Panc1 (cell line): ENCODE data around the gene ATP10A. TPM values are rescaled to one million over a fixed set of nuclear protein-coding genes. Genes with fewer than 3 reads are reported as not detected.

Source experiments
- ATAC-seq: fragments of 200-7000 bp; cut with Tn5 transposase; 2 replicates; pipeline ENCODE4 v1.9.1; 2020; ENCODE audit warnings: mild to moderate bottlenecking, moderate library complexity
- BruUV-seq: library from RNA; stranded (reverse); fragments of 400-500 nt; replicated peaks from 2 replicates; lab custom pipeline; 2021; lab: Mats Ljungman, UMichigan
- CTCF ChIA-PET: fragments of 300-600 bp; sonication (Branson Sonifier 250); formaldehyde crosslinking; loops from one replicate; lab custom pipeline; 2022; ENCODE audit warnings: antibody characterized with exemption; lab: Charles Lee
- POLR2A ChIA-PET: fragments of 300-600 bp; sonication (Branson Sonifier 250); formaldehyde crosslinking; loops from one replicate; lab custom pipeline; 2022; ENCODE audit warnings: antibody characterized with exemption; lab: Charles Lee
- DNase-seq: peaks from one replicate; pipeline ENCODE4 v3.0.0-alpha.2; 2010; ENCODE audit warnings: low read depth, low spot score
- H3K27ac ChIP-seq: 2 replicates; pipeline ENCODE4 v1.5.1; 2011; ENCODE audit warnings: mild to moderate bottlenecking, low read length, inconsistent platforms
- H3K27me3 ChIP-seq: fragments of 200-500 bp; sonication (Bioruptor generic); 2 replicates; pipeline ENCODE4 v1.6.0; 2014; ENCODE audit warnings: low read length, inconsistent platforms; ENCODE audit not compliant: control insufficient read depth, insufficient read depth
- H3K36me3 ChIP-seq: fragments of 200-500 bp; sonication (Bioruptor generic); 2 replicates; pipeline ENCODE4 v1.5.1; 2014; ENCODE audit warnings: inconsistent platforms, mild to moderate bottlenecking, low read length, moderate library complexity; ENCODE audit not compliant: control insufficient read depth, insufficient read depth
- H3K4me1 ChIP-seq: 2 replicates; pipeline ENCODE4 v1.5.1; 2011; ENCODE audit warnings: inconsistent platforms, mild to moderate bottlenecking, low read length, moderate library complexity; ENCODE audit not compliant: control insufficient read depth, insufficient read depth
- H3K4me3 ChIP-seq, 2 experiments: 2 replicates each; pipeline ENCODE4 v1.5.1; 2011 to 2012; ENCODE audit warnings: low read depth in 2 of 2, low read length in 2 of 2, mild to moderate bottlenecking in 2 of 2, inconsistent platforms in 1 of 2, moderate library complexity in 1 of 2
- H3K9me3 ChIP-seq: fragments of 200-500 bp; sonication (Bioruptor generic); 2 replicates; pipeline ENCODE4 v1.5.1; 2014; ENCODE audit warnings: low read depth, mild to moderate bottlenecking, inconsistent platforms, low read length, moderate library complexity; ENCODE audit not compliant: control insufficient read depth, insufficient read depth
- POLR2AphosphoS5 ChIP-seq: IDR thresholded peaks from 2 replicates; pipeline ENCODE4 v1.6.1; 2012; ENCODE audit warnings: mild to moderate bottlenecking, low read depth, low read length, moderate library complexity
- SIN3A ChIP-seq: IDR thresholded peaks from 2 replicates; pipeline ENCODE4 v1.6.1; 2012; ENCODE audit warnings: low read depth, mild to moderate bottlenecking, low read length, moderate library complexity, borderline replicate concordance; ENCODE audit not compliant: insufficient read depth
- TCF7L2 ChIP-seq: IDR thresholded peaks from 2 replicates; pipeline ENCODE4 v1.6.1; 2011; ENCODE audit warnings: mild to moderate bottlenecking, low read depth, low read length, inconsistent platforms
- in situ Hi-C: cut with HindIII; loops from 2 replicates; pipeline ENCODE4 v1.10.0; 2016; ENCODE audit warnings: low sequenced_read_pairs, low pct_unique_long_range_greater_than_20kb
- intact Hi-C: fragments of 100-400 bp; cut with micrococcal nuclease; formaldehyde crosslinking; loops from one replicate; pipeline ENCODE4 v1.10.0; 2022; ENCODE audit not compliant: unreplicated experiment
- total RNA-seq: library from RNA; stranded (reverse); gene quantifications from one replicate; pipeline ENCODE4 v1.2.1, GENCODE V29; 2021; ENCODE audit not compliant: unreplicated experiment
- TF ChIP-seq, protein P1 (sequence below): fragments of 450-650 bp; IDR thresholded peaks from 2 replicates; pipeline ENCODE4 v1.5.1; 2017; ENCODE audit warnings: mild to moderate bottlenecking
- TF ChIP-seq, protein P2 (sequence below), 2 experiments: IDR thresholded peaks; 2 replicates each; pipeline ENCODE4 v1.6.1; 2011 to 2012; ENCODE audit warnings: low read depth in 2 of 2, control low read depth in 1 of 2, low read length in 1 of 2, mild to moderate bottlenecking in 1 of 2, moderate library complexity in 1 of 2; ENCODE audit not compliant: insufficient read depth in 1 of 2

ATP10A gene
- total RNA-seq, 1 experiment from 2014 or later = 0.31 TPM

DNA sequence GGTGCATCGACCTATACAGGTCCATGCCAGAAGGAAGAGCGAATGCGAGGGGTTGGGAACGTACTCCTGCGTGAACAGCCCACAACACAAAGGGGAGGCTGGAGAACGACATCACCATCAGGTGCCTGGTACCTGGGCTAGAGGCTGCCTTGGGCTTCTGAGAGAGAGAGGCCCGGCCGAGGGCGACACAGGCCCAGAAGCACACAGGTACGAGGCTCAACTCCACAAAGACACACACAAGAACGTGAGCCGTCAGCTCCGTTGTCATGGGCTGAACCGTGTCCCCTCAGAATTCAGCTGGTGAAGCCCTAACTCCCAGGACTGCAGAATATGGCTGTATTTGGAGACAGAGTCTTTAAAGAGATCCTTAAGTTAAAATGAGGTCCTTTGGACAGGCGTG, 134.3 kb downstream of the ATP10A start:
- intact Hi-C loops (no loop called here), in situ Hi-C loops (no loop called here)
- H3K27ac ChIP-seq = no peak overlapping the region
- no peak overlapping the region for H3K4me3 ChIP-seq
- no TSS peak for BruUV-seq
- TF ChIP-seq, protein P1, sequence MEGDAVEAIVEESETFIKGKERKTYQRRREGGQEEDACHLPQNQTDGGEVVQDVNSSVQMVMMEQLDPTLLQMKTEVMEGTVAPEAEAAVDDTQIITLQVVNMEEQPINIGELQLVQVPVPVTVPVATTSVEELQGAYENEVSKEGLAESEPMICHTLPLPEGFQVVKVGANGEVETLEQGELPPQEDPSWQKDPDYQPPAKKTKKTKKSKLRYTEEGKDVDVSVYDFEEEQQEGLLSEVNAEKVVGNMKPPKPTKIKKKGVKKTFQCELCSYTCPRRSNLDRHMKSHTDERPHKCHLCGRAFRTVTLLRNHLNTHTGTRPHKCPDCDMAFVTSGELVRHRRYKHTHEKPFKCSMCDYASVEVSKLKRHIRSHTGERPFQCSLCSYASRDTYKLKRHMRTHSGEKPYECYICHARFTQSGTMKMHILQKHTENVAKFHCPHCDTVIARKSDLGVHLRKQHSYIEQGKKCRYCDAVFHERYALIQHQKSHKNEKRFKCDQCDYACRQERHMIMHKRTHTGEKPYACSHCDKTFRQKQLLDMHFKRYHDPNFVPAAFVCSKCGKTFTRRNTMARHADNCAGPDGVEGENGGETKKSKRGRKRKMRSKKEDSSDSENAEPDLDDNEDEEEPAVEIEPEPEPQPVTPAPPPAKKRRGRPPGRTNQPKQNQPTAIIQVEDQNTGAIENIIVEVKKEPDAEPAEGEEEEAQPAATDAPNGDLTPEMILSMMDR = no peak
- no peak for TF ChIP-seq SIN3A
- DNase-seq (no peak), ATAC-seq (no peak)
- H3K4me1 ChIP-seq = no peaks in the 10 kb centered on the region
- no peaks in the 10 kb centered on the region for H3K9me3 ChIP-seq
- no peaks in the 10 kb centered on the region for H3K36me3 ChIP-seq
- ChIA-PET POLR2A (no interaction called here), CTCF (no interaction called here)
- H3K27me3 ChIP-seq = no peaks in the 10 kb centered on the region

DNA sequence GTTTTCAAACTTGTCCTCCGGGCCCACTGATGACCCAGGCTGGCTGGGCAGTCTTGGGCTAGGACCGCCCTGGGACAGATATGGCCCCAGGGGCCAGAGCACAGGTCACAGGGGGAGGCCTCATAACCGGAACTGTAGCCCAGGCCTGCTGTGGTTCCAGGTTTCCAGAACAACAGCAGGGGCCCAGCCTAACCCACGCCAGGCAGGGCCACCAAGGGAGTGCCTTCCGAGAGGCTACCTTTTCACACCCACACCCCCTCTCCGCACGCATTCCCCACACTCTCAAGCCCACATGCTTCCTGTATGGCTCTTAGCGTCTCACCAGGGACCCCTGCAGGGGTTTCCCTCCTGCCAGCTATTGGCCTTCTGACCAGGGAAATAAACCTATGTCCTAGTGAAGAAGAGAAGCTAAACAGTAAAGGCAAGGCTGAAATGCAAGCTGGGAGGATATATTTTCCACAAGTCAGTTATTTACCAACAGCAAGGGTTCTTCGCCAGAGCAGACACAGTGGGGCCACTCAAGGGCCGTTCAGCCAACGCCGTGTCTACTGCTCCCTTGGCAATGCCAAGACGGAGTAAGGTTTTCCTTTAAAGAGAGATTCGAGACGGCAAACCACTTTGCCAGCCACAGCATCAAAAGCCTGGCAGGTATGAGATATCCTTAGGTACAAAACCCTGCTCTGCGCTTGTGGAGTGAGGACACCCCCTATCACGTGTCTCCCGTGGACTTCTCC, 135.1 kb downstream of the ATP10A start:
- no peaks in the 10 kb centered on the region for H3K4me1 ChIP-seq
- TF ChIP-seq, protein P2, sequence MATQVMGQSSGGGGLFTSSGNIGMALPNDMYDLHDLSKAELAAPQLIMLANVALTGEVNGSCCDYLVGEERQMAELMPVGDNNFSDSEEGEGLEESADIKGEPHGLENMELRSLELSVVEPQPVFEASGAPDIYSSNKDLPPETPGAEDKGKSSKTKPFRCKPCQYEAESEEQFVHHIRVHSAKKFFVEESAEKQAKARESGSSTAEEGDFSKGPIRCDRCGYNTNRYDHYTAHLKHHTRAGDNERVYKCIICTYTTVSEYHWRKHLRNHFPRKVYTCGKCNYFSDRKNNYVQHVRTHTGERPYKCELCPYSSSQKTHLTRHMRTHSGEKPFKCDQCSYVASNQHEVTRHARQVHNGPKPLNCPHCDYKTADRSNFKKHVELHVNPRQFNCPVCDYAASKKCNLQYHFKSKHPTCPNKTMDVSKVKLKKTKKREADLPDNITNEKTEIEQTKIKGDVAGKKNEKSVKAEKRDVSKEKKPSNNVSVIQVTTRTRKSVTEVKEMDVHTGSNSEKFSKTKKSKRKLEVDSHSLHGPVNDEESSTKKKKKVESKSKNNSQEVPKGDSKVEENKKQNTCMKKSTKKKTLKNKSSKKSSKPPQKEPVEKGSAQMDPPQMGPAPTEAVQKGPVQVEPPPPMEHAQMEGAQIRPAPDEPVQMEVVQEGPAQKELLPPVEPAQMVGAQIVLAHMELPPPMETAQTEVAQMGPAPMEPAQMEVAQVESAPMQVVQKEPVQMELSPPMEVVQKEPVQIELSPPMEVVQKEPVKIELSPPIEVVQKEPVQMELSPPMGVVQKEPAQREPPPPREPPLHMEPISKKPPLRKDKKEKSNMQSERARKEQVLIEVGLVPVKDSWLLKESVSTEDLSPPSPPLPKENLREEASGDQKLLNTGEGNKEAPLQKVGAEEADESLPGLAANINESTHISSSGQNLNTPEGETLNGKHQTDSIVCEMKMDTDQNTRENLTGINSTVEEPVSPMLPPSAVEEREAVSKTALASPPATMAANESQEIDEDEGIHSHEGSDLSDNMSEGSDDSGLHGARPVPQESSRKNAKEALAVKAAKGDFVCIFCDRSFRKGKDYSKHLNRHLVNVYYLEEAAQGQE (IDR thresholded peaks at IDR 0.05; ENCODE audit: insufficient read depth in 1 of 2, low read depth in 2 of 2, low read length in 1 of 2) = no peak
- TF ChIP-seq, protein P1 = no peak
- TF ChIP-seq SIN3A = no peak
- TF ChIP-seq POLR2AphosphoS5 = no peak
- no peak for TF ChIP-seq TCF7L2
- no peaks in the 10 kb centered on the region for H3K36me3 ChIP-seq
- H3K27me3 ChIP-seq = no peaks in the 10 kb centered on the region
- ATAC-seq = no peak
- intact Hi-C loops = no loop called here
- no TSS peak for BruUV-seq
- no peak overlapping the region for H3K4me3 ChIP-seq
- POLR2A ChIA-PET = no interaction called here
- H3K27ac ChIP-seq = no peak overlapping the region
- DNase-seq = no peak
- in situ Hi-C loops = no loop called here
- CTCF ChIA-PET = no interaction called here
- H3K9me3 ChIP-seq = no peaks in the 10 kb centered on the region
